DMS 273 (cell line): Measurements from ENCODE around the gene DHRS7B.
"Not testable (repeated sequence)": the region's sequence is repeated elsewhere in the genome, so short reads cannot be mapped to it uniquely, and the experiment has no call there.

Experiments used
- DNase-seq: peaks from one replicate; lab custom pipeline; 2025; ENCODE audit not compliant: unreplicated experiment; lab: John Stamatoyannopoulos, UW

Gene DHRS7B

DNA sequence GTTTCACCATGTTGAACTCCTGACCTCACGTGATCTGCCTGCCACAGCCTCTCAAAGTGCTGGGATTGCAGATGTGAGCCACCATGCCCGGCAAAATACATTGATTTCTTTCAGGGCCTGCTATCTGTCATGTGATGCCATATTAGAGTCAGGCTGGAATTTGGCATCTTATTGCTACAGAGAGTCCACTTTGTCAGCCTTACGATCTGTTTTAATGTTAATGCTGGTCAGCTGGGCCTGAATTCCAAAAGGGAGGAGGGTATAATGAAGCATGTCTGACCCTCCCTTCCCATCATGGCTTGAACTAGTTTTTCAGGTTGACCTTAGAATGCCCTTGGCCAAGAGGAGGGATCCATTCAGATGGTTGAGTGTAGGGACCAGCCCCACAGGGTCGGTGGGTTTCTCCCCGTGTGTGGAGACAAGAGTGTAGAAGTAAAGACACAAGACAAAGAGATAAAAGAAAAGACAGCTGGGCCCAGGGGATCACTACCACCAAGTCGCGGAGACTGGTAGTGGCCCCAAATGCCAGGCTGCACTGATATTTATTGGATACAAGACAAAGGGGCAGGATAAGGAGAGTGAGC lies 19.6 kb upstream of the DHRS7B start:
- not testable (repeated sequence) for DNase-seq

DNA sequence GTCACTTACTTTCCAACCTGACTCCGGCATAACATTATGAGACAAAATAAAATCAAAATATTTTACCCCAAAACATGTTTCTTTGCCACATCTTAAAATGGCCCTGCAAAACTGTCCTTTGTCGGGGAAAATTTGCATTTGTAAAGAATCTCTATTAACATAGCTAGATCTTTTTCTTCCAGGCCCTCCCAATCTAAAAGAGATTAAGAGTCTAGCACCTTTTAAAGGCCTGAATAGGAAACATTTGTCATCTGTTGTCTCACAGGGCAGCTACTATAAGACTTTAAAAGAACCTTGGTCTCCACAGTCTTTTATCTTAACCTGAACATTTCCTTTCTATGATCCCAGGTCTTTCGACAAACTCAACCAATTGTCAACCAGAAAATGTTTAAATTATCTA lies 18.1 kb upstream of the DHRS7B start:
- no peak for DNase-seq

- DNase-seq, result no peak
These were observed 13.6 kb upstream of the DHRS7B start for GRCh38 chr17:21113049-21113690.

- no peak for DNase-seq
These were observed 13.0 kb upstream of the DHRS7B start for GRCh38 chr17:21113716-21114115.

GRCh38 chr17:21114791-21115190 lies 12.0 kb upstream of the DHRS7B start:
- DNase-seq, result not testable (repeated sequence)

- DNase-seq, result peak; percentile 69
These were observed 7.4 kb upstream of the DHRS7B start for GRCh38 chr17:21119247-21119918.

- no peak for DNase-seq
These were observed 6.9 kb upstream of the DHRS7B start for GRCh38 chr17:21119919-21120249.

- no peak for DNase-seq
These were observed 2.7 kb upstream of the DHRS7B start for GRCh38 chr17:21124086-21124485.

DNA sequence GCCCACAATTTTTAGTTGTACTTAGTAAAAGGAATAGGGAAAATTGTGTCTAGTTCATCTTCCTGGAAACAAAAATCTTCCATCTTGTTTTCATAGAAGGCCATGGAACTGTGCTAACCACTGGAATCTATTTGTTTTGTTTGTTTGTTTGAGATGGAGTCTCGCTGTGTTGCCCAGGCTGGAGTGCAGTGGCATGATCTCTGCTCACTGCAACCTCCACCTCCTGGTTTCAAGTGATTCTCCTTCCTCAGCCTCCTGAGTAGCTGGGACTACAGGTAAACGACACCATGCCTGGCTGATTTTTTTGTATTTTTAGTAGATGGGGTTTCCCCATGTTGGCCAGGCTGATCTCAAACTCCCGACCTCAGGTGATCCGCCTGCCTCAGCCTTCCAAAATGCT lies 2.2 kb upstream of the DHRS7B start:
- not testable (repeated sequence) for DNase-seq

DNA sequence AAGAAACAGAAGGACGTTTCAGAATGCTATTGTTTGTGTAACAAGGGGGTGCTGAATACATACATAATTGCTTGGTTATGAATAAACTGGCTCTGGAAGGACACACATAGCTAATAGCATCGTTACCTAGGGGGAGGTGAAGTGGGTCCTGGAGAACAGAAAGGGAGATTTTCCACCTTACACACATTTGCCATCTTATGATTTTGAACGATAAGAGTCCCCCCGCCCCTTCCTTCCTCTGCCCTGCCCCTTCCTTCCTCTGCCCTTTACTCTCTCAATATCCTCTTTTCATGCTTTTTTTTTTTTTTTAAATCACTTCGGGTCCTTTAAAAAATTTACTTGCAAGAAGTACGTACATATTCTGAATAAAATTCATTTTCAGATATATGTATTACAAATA lies 902 bp upstream of the DHRS7B start:
- DNase-seq, result no peak

GRCh38 chr17:21127509-21128077 lies 829 bp downstream of the DHRS7B start:
- DNase-seq, result peak; percentile 15

GRCh38 chr17:21129023-21129681 lies 2.4 kb downstream of the DHRS7B start:
- peak; percentile 60 for DNase-seq

DNA sequence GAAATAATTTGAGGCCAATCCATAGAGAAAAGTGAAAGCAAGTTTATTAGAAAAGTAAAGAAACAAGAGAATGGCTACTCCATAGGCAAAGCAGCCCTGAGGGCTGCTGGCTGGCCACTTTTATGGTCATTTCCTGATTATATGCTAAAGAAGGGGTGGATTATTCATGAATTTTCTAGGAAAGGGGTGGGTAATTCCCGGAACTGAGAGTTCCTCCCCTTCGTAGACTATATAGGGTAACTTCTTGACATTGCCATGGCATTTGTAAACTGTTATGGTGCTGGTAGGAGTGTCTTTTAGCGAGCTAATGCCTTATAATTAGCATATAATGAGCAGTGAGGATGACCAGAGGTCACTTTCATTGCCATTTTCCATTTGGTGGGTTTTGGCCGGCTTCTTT lies 4.4 kb downstream of the DHRS7B start:
- DNase-seq, result no peak

DNA sequence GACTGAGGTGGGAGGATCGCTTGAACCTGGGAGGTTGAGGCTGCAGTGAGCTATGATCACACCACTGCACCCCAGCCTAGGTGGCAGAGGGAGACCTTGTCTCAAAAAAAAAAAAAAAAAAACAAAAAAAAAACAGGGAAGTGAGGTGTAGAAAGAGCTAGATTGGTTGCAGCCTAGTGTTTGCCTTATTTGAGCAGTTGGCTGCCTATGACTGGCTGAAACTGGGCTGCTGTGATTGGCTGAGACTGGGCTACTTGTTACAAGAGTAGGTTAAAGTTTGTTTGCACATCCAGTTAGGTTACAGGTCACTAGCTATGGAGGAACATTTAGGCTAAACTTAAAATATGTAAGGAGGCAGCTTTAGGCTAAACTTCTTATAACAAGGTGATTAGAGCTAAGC lies 5.7 kb downstream of the DHRS7B start:
- DNase-seq, result no peak

DNA sequence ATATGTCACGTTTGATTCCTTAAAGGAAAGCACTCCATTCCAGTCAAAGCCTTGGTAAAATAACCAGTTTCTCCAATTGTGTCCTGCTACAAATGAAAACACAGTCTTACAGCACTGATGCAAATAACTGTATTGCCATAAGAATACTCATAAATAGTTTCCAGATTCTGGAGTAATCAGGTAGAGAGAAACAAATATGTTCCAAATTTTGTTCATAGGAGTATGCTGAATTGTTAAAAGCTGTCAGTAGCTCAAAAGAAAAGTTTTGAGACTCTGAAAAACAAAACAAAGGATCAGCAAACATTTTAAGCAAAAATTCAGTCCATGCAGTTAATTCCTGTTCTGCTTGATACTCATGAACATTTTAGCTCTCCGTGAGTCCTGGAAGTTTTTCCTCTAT lies 7.8 kb downstream of the DHRS7B start:
- no peak for DNase-seq

DNA sequence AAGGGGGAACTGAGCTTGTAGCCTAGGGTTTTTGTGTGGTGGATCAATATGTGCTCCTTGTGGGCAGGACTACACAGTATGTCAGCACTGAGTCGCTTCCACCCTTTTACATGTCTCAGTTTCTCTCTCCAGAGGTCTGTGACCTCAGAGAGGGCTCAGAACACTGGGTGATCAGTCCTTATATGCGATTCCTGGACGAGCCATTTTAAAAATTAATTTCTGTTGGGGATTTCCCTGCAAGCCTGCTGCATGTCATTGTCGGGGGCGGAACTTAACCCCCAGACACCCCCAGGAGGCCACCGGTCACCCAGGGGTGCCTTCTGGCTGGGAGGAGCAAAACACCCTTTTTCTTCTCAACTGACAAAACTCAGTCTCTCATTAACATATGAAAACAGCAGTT lies 14.1 kb downstream of the DHRS7B start:
- DNase-seq, result no peak

- no peak for DNase-seq
These were observed 14.6 kb downstream of the DHRS7B start for GRCh38 chr17:21141331-21141730.

- not testable (repeated sequence) for DNase-seq
These were observed 15.3 kb downstream of the DHRS7B start for GRCh38 chr17:21142065-21142464.

DNA sequence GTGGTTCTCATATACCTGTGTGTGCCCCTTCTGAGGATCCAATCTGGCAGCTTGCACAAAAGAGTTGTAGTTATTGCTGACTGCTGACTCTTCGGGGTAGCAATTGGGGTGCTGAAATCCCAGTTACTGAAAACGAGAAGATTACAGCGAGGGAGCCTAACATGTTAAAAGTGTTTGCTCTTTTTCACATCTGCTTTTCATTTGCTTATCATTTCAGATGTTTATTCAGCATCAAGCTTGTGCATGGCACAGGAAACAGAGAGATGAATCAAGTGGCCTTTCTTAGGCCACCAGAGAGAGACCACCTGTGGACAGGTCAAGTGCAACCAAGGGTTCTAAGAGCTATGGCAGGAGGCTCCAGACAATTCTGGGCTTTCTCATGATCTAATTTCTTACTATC lies 16.9 kb downstream of the DHRS7B start:
- no peak for DNase-seq

GRCh38 chr17:21144299-21144698 lies 17.5 kb downstream of the DHRS7B start:
- DNase-seq, result not testable (repeated sequence)

DNA sequence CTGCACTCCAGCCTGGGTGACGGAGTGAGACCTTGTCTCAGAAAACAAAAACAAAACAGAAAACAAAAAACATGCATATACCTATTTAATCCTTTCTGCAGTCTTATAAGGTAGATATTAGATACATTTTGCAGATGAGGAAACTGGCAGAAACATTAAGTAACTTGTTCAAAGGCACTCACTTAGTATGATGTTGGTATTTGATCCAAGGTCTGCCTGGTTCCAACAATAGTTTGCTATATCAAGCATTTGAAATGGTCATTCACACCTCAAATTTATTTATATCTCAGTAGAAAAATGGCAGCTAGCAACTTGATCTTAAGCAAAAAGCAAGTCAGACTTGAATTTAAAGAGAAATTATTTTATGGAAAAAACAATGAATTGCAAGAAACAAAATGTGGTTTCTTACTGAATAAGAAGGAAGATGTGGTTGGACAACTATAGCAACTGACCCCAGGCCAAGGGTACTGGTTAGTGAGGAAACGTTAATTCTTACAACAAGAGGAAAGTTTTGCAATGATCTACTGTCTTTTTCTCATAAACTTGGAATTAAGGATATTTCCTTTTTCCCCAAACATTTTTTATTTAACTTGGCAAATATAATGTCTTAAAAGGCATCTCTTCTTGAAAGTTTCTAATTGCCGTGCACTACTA lies 19.7 kb downstream of the DHRS7B start:
- DNase-seq, result no peak
